NOMO-1 treated with DMSO at 0.1 percent for 48 hours (cell line): Measurements from ENCODE around the gene PGM1.
"Not testable (repeated sequence)": the region's sequence is repeated elsewhere in the genome, so short reads cannot be mapped to it uniquely, and the experiment has no call there.

Experiments used
- DNase-seq: peaks from one replicate; lab custom pipeline; 2025; ENCODE audit not compliant: unreplicated experiment; lab: John Stamatoyannopoulos, UW

Gene PGM1

GRCh38 chr1:63593303-63593885 lies at the start of gene PGM1:
Gene PGM1 (plus strand): TSS chr1:63593411. CDS start chr1:63593489, 78 bp downstream.
- DNase-seq: peak; percentile 64

GRCh38 chr1:63545780-63546179 lies 47.4 kb upstream of the PGM1 start:
- DNase-seq: peak; percentile 21

GRCh38 chr1:63547621-63548294 lies 45.5 kb upstream of the PGM1 start:
- no peak for DNase-seq

- DNase-seq: no peak
These were observed 44.9 kb upstream of the PGM1 start for GRCh38 chr1:63548303-63548702.

GRCh38 chr1:63548877-63549276 lies 44.3 kb upstream of the PGM1 start:
- DNase-seq: no peak

- no peak for DNase-seq
These were observed 37.7 kb upstream of the PGM1 start for GRCh38 chr1:63555480-63555879.

GRCh38 chr1:63557365-63557987 lies 35.7 kb upstream of the PGM1 start:
- DNase-seq: peak; percentile 51

- DNase-seq: no peak
These were observed 33.9 kb upstream of the PGM1 start for GRCh38 chr1:63559357-63559756.

GRCh38 chr1:63563745-63564144 lies 29.5 kb upstream of the PGM1 start:
- DNase-seq: no peak

- no peak for DNase-seq
These were observed 24.1 kb upstream of the PGM1 start for GRCh38 chr1:63569068-63569467.

GRCh38 chr1:63569640-63570316 lies 23.4 kb upstream of the PGM1 start:
- DNase-seq: no peak

GRCh38 chr1:63572686-63573085 lies 20.5 kb upstream of the PGM1 start:
- DNase-seq: not testable (repeated sequence)

- DNase-seq: not testable (repeated sequence)
These were observed 18.9 kb upstream of the PGM1 start for GRCh38 chr1:63574203-63574796.

GRCh38 chr1:63575340-63575826 lies 17.8 kb upstream of the PGM1 start:
- peak; percentile 23 for DNase-seq

- DNase-seq: not testable (repeated sequence)
These were observed 6.9 kb upstream of the PGM1 start for GRCh38 chr1:63586326-63586725.

GRCh38 chr1:63590166-63590560 lies 3.0 kb upstream of the PGM1 start:
- no peak for DNase-seq

- DNase-seq: peak; percentile 60
These were observed 492 bp upstream of the PGM1 start for GRCh38 chr1:63592536-63593302.

- peak; percentile 84 for DNase-seq
These were observed 835 bp downstream of the PGM1 start for GRCh38 chr1:63593886-63594605.

- DNase-seq: no peak
These were observed 2.2 kb downstream of the PGM1 start for GRCh38 chr1:63595435-63595834.

- DNase-seq: no peak
These were observed 6.6 kb downstream of the PGM1 start for GRCh38 chr1:63599799-63600198.
